Activated CD8-positive, alpha-beta T cell treated with anti-CD3 and anti-CD28 coated beads, Interleukin-2, amount 10 ng/mL, durations not matched to agents 7 days and 5 days (primary cell): Measurements from ENCODE around the gene ZNF385C. TPM values are rescaled to one million over a fixed set of nuclear protein-coding genes. Genes with fewer than 3 reads are reported as not detected.

Source experiments
- ATAC-seq: fragments of 150-1000 bp; cut with Tn5 transposase; one replicate; pipeline ENCODE4 v1.10.0; 2021; ENCODE audit warnings: moderate library complexity
- CTCF ChIA-PET: fragments of 350-600 bp; sonication (Branson Sonifier 250); formaldehyde crosslinking; loops from one replicate; lab custom pipeline; 2021; ENCODE audit warnings: antibody characterized with exemption; lab: Charles Lee
- POLR2A ChIA-PET: fragments of 350-600 bp; sonication (Branson Sonifier 250); formaldehyde crosslinking; loops from one replicate; lab custom pipeline; 2021; ENCODE audit warnings: antibody characterized with exemption; lab: Charles Lee
- DNase-seq: peaks from one replicate; pipeline ENCODE4 v3.0.0-alpha.2; 2020
- H3K27ac Mint-ChIP-seq: one replicate; pipeline ENCODE4 v1.8.0; 2021; ENCODE audit warnings: mild to moderate bottlenecking, mixed read lengths
- H3K27me3 Mint-ChIP-seq: one replicate; pipeline ENCODE4 v1.8.0; 2021; ENCODE audit warnings: low read depth, mixed read lengths
- H3K36me3 Mint-ChIP-seq: one replicate; pipeline ENCODE4 v1.8.0; 2021; ENCODE audit warnings: low read depth, mixed read lengths
- H3K4me1 Mint-ChIP-seq: one replicate; pipeline ENCODE4 v1.8.0; 2021; ENCODE audit warnings: low read depth, mixed read lengths
- H3K4me3 Mint-ChIP-seq: one replicate; pipeline ENCODE4 v1.8.0; 2021; ENCODE audit warnings: mild to moderate bottlenecking, mixed read lengths
- H3K9me3 Mint-ChIP-seq: one replicate; pipeline ENCODE4 v1.8.0; 2022; ENCODE audit warnings: mixed read lengths; ENCODE audit not compliant: insufficient read depth
- total RNA-seq, 2 experiments: library from RNA; stranded (reverse); gene quantifications; one replicate each; pipeline ENCODE4 v1.2.3, GENCODE V29; 2021

Gene ZNF385C
- total RNA-seq, 2 experiments from 2014 or later = 0.23 to 0.47 TPM

- H3K9me3 Mint-ChIP-seq = no peaks in the 10 kb centered on the region
- DNase-seq (no peak), ATAC-seq (no peak)
- no peak overlapping the region for H3K27ac Mint-ChIP-seq
- CTCF ChIA-PET = interaction anchor here (1.0 kb wide), 1 partner anchor 9 kb away, joined by 3 read pairs; no protein-coding TSS in a partner anchor
- peaks cover 19% of the 10 kb centered on the region for H3K4me1 Mint-ChIP-seq
- POLR2A ChIA-PET = interaction anchor here (0.6 kb wide), 2 partner anchors 30 to 144 kb away, joined by 3 to 4 read pairs; no protein-coding TSS in a partner anchor
- no peak overlapping the region for H3K4me3 Mint-ChIP-seq
- peaks cover 40% of the 10 kb centered on the region for H3K36me3 Mint-ChIP-seq
- no peaks in the 10 kb centered on the region for H3K27me3 Mint-ChIP-seq
Measured at GRCh38 chr17:42124256-42124655, 26.0 kb upstream of the ZNF385C start.

- ChIA-PET POLR2A (interaction anchor here (0.6 to 2.8 kb wide), 2 partner anchors 10 to 185 kb away, joined by 3 to 15 read pairs; partner anchors contain the start of gene DHX58), CTCF (interaction anchor here (1.7 to 5.5 kb wide), 2 partner anchors 104 to 157 kb away, joined by 4 to 47 read pairs; partner anchors contain the start of genes DNAJC7 and NKIRAS2)
- peak within 1 kb of the TSS; percentile 73 for H3K4me3 Mint-ChIP-seq
- peak within 1 kb of the TSS; percentile 32 for H3K27ac Mint-ChIP-seq
- DNase-seq (no peak), ATAC-seq (no peak)
- H3K4me1 Mint-ChIP-seq = peaks cover 24% of the 10 kb centered on the region
- no peaks in the 10 kb centered on the region for H3K27me3 Mint-ChIP-seq
- no peaks in the 10 kb centered on the region for H3K9me3 Mint-ChIP-seq
- peaks cover 31% of the 10 kb centered on the region for H3K36me3 Mint-ChIP-seq
Measured at GRCh38 chr17:42122371-42123303, 24.4 kb upstream of the ZNF385C start, which contains the start of gene HSPB9. Gene HSPB9 (plus strand): TSS chr17:42122804. CDS start chr17:42122851, 47 bp downstream.

GRCh38 chr17:42120770-42121769 is 22.8 kb upstream of the ZNF385C start, which contains the start of gene KAT2A:
Gene KAT2A (minus strand): TSS chr17:42121367. CDS start chr17:42121304, 63 bp downstream.
- Mint-ChIP-seq H3K4me3 (peak within 1 kb of the TSS; percentile 73), H3K27ac (peak within 1 kb of the TSS; percentile 54), H3K4me1 (peaks cover 33% of the 10 kb centered on the region), H3K27me3 (no peaks in the 10 kb centered on the region), H3K9me3 (no peaks in the 10 kb centered on the region), H3K36me3 (peaks cover 33% of the 10 kb centered on the region)
- peak; percentile 83 for DNase-seq
- ChIA-PET CTCF (interaction anchor here (0.6 to 16.9 kb wide), 10 partner anchors 10 to 162 kb away, joined by 3 to 168 read pairs (median 4); partner anchors contain the start of genes DNAJC7, KCNH4 and NKIRAS2), POLR2A (interaction anchor here (0.7 to 4.0 kb wide), 11 partner anchors 9 to 155 kb away, joined by 3 to 30 read pairs (median 5); partner anchors contain the start of genes DHX58, DNAJC7 and NKIRAS2)
- peak; percentile 92 for ATAC-seq

- Mint-ChIP-seq H3K9me3 (no peaks in the 10 kb centered on the region), H3K4me1 (peaks cover 36% of the 10 kb centered on the region), H3K27me3 (no peaks in the 10 kb centered on the region), H3K36me3 (peaks cover 32% of the 10 kb centered on the region), H3K4me3 (peak overlapping the region; percentile 73), H3K27ac (peak overlapping the region; percentile 54)
- ATAC-seq (no peak), DNase-seq (no peak)
- ChIA-PET POLR2A (interaction anchor here (0.7 to 4.0 kb wide), 9 partner anchors 8 to 153 kb away, joined by 3 to 30 read pairs (median 5); partner anchors contain the start of genes DHX58, DNAJC7 and NKIRAS2), CTCF (interaction anchor here (0.9 to 16.9 kb wide), 12 partner anchors 11 to 161 kb away, joined by 3 to 168 read pairs (median 6); partner anchors contain the start of genes DNAJC7, KCNH4 and NKIRAS2)
Measured at GRCh38 chr17:42120161-42120769, 22.0 kb upstream of the ZNF385C start.

- H3K36me3 Mint-ChIP-seq = peaks cover 26% of the 10 kb centered on the region
- no peaks in the 10 kb centered on the region for H3K27me3 Mint-ChIP-seq
- no peak overlapping the region for H3K4me3 Mint-ChIP-seq
- CTCF ChIA-PET = interaction anchor here (0.8 to 16.9 kb wide), 15 partner anchors 11 to 286 kb away, joined by 3 to 168 read pairs (median 6); partner anchors contain the start of genes DNAJC7, KCNH4 and NKIRAS2
- ATAC-seq = no peak
- H3K9me3 Mint-ChIP-seq = no peaks in the 10 kb centered on the region
- peak overlapping the region; percentile 34 for H3K27ac Mint-ChIP-seq
- DNase-seq = no peak
- POLR2A ChIA-PET = interaction anchor here (0.6 to 4.0 kb wide), 3 partner anchors 34 to 101 kb away, joined by 4 to 30 read pairs (median 6); partner anchors contain the start of genes DNAJC7 and NKIRAS2
- H3K4me1 Mint-ChIP-seq = peaks cover 42% of the 10 kb centered on the region
Measured at GRCh38 chr17:42119301-42119700, 21.0 kb upstream of the ZNF385C start.

- no peaks in the 10 kb centered on the region for H3K9me3 Mint-ChIP-seq
- H3K4me3 Mint-ChIP-seq = no peak overlapping the region
- DNase-seq (peak; percentile 73), ATAC-seq (peak; percentile 18)
- H3K36me3 Mint-ChIP-seq = peaks cover 29% of the 10 kb centered on the region
- H3K27me3 Mint-ChIP-seq = no peaks in the 10 kb centered on the region
- peaks cover 48% of the 10 kb centered on the region for H3K4me1 Mint-ChIP-seq
- no peak overlapping the region for H3K27ac Mint-ChIP-seq
- POLR2A ChIA-PET = interaction anchor here (1.0 to 4.0 kb wide), 2 partner anchors 101 to 130 kb away, joined by 3 to 30 read pairs; partner anchors contain the start of genes DNAJC7 and NKIRAS2
- CTCF ChIA-PET = interaction anchor here (0.5 to 16.9 kb wide), 22 partner anchors 9 to 284 kb away, joined by 3 to 168 read pairs (median 4); partner anchors contain the start of genes DNAJC7, KCNH4 and NKIRAS2
Measured at GRCh38 chr17:42118545-42118944, 20.3 kb upstream of the ZNF385C start.

- no peak overlapping the region for H3K4me3 Mint-ChIP-seq
- H3K4me1 Mint-ChIP-seq = peaks cover 50% of the 10 kb centered on the region
- ATAC-seq (no peak), DNase-seq (no peak)
- CTCF ChIA-PET = interaction anchor here (0.5 to 16.9 kb wide), 20 partner anchors 9 to 200 kb away, joined by 3 to 168 read pairs (median 4); partner anchors contain the start of genes CNP, DNAJC7, NKIRAS2 and ODAD4
- peaks cover 32% of the 10 kb centered on the region for H3K36me3 Mint-ChIP-seq
- POLR2A ChIA-PET = interaction anchor here (1.0 to 4.0 kb wide), 2 partner anchors 100 to 130 kb away, joined by 3 to 30 read pairs; partner anchors contain the start of genes DNAJC7 and NKIRAS2
- H3K9me3 Mint-ChIP-seq = no peaks in the 10 kb centered on the region
- H3K27me3 Mint-ChIP-seq = no peaks in the 10 kb centered on the region
- no peak overlapping the region for H3K27ac Mint-ChIP-seq
Measured at GRCh38 chr17:42118126-42118510, 19.8 kb upstream of the ZNF385C start.

- peak overlapping the region; percentile 24 for H3K27ac Mint-ChIP-seq
- no peaks in the 10 kb centered on the region for H3K9me3 Mint-ChIP-seq
- DNase-seq = no peak
- no peak for ATAC-seq
- H3K36me3 Mint-ChIP-seq = peaks cover 35% of the 10 kb centered on the region
- peaks cover 54% of the 10 kb centered on the region for H3K4me1 Mint-ChIP-seq
- CTCF ChIA-PET = interaction anchor here (0.7 to 16.9 kb wide), 16 partner anchors 13 to 187 kb away, joined by 3 to 168 read pairs (median 4); partner anchors contain the start of genes CNP, DNAJC7, NKIRAS2 and ODAD4
- H3K4me3 Mint-ChIP-seq = no peak overlapping the region
- POLR2A ChIA-PET = interaction anchor here (1.0 to 4.0 kb wide), 2 partner anchors 100 to 131 kb away, joined by 3 to 30 read pairs; partner anchors contain the start of genes DNAJC7 and NKIRAS2
- H3K27me3 Mint-ChIP-seq = no peaks in the 10 kb centered on the region
Measured at GRCh38 chr17:42117397-42118125, 19.3 kb upstream of the ZNF385C start.

- peaks cover 56% of the 10 kb centered on the region for H3K4me1 Mint-ChIP-seq
- ATAC-seq (peak; percentile 9), DNase-seq (peak; percentile 92)
- peaks cover 35% of the 10 kb centered on the region for H3K36me3 Mint-ChIP-seq
- H3K9me3 Mint-ChIP-seq = no peaks in the 10 kb centered on the region
- H3K27ac Mint-ChIP-seq = peak overlapping the region; percentile 24
- ChIA-PET POLR2A (no interaction called here), CTCF (interaction anchor here (0.6 to 16.9 kb wide), 12 partner anchors 13 to 186 kb away, joined by 3 to 168 read pairs (median 5); partner anchors contain the start of genes CNP, DNAJC7, NKIRAS2 and ODAD4)
- H3K4me3 Mint-ChIP-seq = no peak overlapping the region
- H3K27me3 Mint-ChIP-seq = no peaks in the 10 kb centered on the region
Measured at GRCh38 chr17:42116705-42117396, 18.6 kb upstream of the ZNF385C start.
